Uterus (tissue), 4 donors: Measurements from ENCODE around the gene DCX. TPM values are rescaled to one million over a fixed set of nuclear protein-coding genes. Genes with fewer than 3 reads are reported as not detected.
"Not testable (repeated sequence)": the region's sequence is repeated elsewhere in the genome, so short reads cannot be mapped to it uniquely, and the experiment has no call there.

ENCODE experiments used
- DNase-seq, 2 donors: peaks; one replicate each; pipeline ENCODE4 v3.0.0-alpha.2; 2019 to 2020
- H3K27ac ChIP-seq, 2 donors: fragments of 200-600 bp; sonication (generic); 1 replicate in 1 of 2; 2 replicates in 1 of 2; pipeline ENCODE4 v1.5.1; 2016 to 2018
- H3K27me3 ChIP-seq, 2 donors: fragments of 200-600 bp; sonication (generic); one replicate each; pipeline ENCODE4 v1.5.1; 2018 to 2019; ENCODE audit warnings: control low read depth in 1 of 2
- H3K36me3 ChIP-seq, 2 donors: fragments of 200-600 bp; sonication (generic); one replicate each; pipeline ENCODE4 v1.5.1; 2019; ENCODE audit warnings: control low read depth in 1 of 2
- H3K4me1 ChIP-seq, 2 donors: fragments of 200-600 bp; sonication (generic); one replicate each; pipeline ENCODE4 v1.5.1; 2018 to 2019; ENCODE audit warnings: control low read depth in 1 of 2
- H3K4me3 ChIP-seq, 2 donors: fragments of 200-600 bp; sonication (generic); 1 replicate in 1 of 2; 2 replicates in 1 of 2; pipeline ENCODE4 v1.5.1; 2018 to 2019; ENCODE audit warnings: mild to moderate bottlenecking in 1 of 2
- H3K9me3 ChIP-seq, 2 donors: fragments of 200-600 bp; sonication (generic); one replicate each; pipeline ENCODE4 v1.5.1; 2019; ENCODE audit warnings: control low read depth in 1 of 2
- POLR2A ChIP-seq, 2 donors: fragments of 450-650 bp; IDR thresholded peaks; one replicate each; pipeline ENCODE4 v1.6.1; 2016; ENCODE audit warnings: antibody characterized with exemption in 2 of 2, mild to moderate bottlenecking in 1 of 2, moderate library complexity in 1 of 2
- intact Hi-C: fragments of 100-400 bp; cut with DNase I; formaldehyde crosslinking; loops from one replicate; pipeline ENCODE4 v1.15.1; 2023; ENCODE audit warnings: low total_unique reads
- total RNA-seq, 4 donors: library from RNA; depleted of rRNA in 3 of 4; stranded (reverse); fragments of >200 nt in 3 of 4; gene quantifications; one replicate each; pipeline versions ENCODE4 v1.1.0 to v1.2.4, GENCODE V29; 2014 to 2023
- TF ChIP-seq, protein P1 (sequence below), 4 experiments: fragments of 200-600 bp in 2 of 4; fragments of 450-650 bp in 2 of 4; sonication (generic) in 2 of 4; IDR thresholded peaks; one replicate each; pipeline ENCODE4 v1.5.1; 2016 to 2019; ENCODE audit warnings: antibody characterized with exemption in 4 of 4, mild to moderate bottlenecking in 2 of 4, moderate library complexity in 1 of 4
- donor health status: DM: yes; HTN: yes; CAD: no.

The DCX gene
- total RNA-seq, 4 donors from 2014 or later, result 2.0 to 5.5 TPM; not detected in 2

DNA sequence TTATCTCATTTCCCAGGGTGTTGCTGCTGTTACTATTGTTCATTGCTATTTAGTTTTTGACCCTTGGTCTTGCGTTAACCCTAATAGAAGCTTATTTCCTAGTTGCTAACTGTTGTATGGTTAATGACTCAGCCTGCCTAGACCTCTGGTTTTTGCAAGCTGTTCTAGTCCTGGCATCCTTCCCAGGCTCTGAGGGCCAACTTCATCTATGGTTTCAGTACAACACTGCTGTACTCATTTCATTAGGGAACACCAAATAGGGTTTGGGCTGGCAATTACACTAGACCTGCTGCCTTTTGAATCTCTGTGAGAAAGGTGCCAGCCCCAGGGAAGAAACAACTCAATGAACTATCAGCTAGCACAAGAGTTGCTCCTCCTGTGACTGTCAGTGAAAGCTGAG is 59.6 kb downstream of the DCX start:
- Histone ChIP-seq H3K9me3 (no peaks in the 10 kb centered on the region), H3K27me3 (no peaks in the 10 kb centered on the region), H3K4me3 (no peak overlapping the region), H3K4me1 (no peaks in the 10 kb centered on the region), H3K36me3 (no peaks in the 10 kb centered on the region), H3K27ac (no peak overlapping the region)
- no peak for TF ChIP-seq POLR2A (IDR thresholded peaks at IDR 0.05)
- TF ChIP-seq, protein P1, sequence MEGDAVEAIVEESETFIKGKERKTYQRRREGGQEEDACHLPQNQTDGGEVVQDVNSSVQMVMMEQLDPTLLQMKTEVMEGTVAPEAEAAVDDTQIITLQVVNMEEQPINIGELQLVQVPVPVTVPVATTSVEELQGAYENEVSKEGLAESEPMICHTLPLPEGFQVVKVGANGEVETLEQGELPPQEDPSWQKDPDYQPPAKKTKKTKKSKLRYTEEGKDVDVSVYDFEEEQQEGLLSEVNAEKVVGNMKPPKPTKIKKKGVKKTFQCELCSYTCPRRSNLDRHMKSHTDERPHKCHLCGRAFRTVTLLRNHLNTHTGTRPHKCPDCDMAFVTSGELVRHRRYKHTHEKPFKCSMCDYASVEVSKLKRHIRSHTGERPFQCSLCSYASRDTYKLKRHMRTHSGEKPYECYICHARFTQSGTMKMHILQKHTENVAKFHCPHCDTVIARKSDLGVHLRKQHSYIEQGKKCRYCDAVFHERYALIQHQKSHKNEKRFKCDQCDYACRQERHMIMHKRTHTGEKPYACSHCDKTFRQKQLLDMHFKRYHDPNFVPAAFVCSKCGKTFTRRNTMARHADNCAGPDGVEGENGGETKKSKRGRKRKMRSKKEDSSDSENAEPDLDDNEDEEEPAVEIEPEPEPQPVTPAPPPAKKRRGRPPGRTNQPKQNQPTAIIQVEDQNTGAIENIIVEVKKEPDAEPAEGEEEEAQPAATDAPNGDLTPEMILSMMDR (IDR thresholded peaks at IDR 0.05), result no peak
- peak; percentile 25 to 45 for DNase-seq
- intact Hi-C loops, result no loop called here

DNA sequence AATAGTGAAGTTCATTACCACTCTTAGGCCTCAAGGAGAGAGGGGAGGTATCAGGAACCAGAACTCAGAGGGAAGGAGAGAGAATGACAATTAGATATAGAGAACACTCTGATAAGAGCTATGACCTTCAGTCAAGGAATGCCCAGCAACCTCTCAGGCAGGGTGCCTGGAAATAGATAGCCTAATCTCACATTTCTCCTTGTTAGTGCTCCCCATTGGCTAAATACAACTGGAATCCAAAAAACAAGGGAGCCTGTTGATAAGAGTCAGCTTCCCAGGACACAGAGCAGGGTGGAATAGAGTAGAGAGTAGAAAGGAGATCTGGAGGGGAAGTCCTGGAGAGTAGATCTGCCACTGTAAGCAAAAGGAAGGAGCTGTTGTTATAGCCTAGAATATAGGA is 62.1 kb downstream of the DCX start:
- TF ChIP-seq POLR2A (IDR thresholded peaks at IDR 0.05), result no peak
- TF ChIP-seq, protein P1 (IDR thresholded peaks at IDR 0.05), result no peak
- intact Hi-C loops, result no loop called here
- H3K27ac ChIP-seq, result no peak overlapping the region
- no peaks in the 10 kb centered on the region for H3K36me3 ChIP-seq
- no peak for DNase-seq
- H3K4me3 ChIP-seq, result no peak overlapping the region
- no peaks in the 10 kb centered on the region for H3K4me1 ChIP-seq
- H3K9me3 ChIP-seq, result no peaks in the 10 kb centered on the region
- no peaks in the 10 kb centered on the region for H3K27me3 ChIP-seq

DNA sequence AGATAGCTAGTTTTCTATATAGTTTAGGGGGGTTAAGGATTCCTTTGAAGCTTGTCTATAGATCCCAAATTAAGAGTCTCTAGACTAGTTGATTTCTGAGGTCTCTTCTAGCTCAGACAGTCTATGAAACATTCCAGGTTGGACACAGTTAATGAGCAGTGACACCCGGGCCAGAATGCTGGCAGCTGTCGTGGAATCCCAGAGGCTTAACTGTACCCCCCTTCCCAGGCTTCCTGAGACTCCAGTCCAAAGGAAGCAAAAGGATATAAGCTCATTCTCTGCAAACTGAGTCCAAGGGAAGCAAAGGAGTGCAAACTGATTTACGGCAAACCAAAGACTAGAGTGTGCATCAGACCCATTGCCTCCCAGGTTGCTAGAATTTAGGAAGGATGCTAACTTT is 62.9 kb downstream of the DCX start:
- intact Hi-C loops, result no loop called here
- H3K36me3 ChIP-seq, result no peaks in the 10 kb centered on the region
- no peak for DNase-seq

DNA sequence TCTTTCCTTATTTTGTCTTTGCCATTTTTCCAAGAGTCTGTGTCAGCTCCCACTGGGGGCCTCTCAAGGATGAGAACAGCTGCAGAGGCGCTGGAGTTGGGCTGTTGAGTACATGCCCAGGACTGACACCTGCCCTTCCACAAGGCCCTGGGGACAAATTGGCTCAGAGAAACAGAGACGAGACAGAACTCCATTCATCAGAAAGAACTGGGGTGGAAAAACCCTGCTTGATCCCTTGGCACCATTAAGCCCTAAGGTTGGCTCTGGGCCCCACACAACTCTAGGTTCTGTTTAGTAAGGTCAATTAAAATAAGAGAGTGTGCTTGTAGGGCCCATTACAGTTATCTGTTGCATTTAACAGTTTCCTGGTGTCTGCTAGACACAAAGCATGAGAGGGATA is 63.6 kb downstream of the DCX start:
- Histone ChIP-seq H3K27me3 (no peaks in the 10 kb centered on the region), H3K9me3 (no peaks in the 10 kb centered on the region), H3K4me1 (no peaks in the 10 kb centered on the region), H3K27ac (no peak overlapping the region), H3K4me3 (no peak overlapping the region), H3K36me3 (no peaks in the 10 kb centered on the region)
- DNase-seq, result no peak
- TF ChIP-seq POLR2A (IDR thresholded peaks at IDR 0.05), result no peak
- TF ChIP-seq, protein P1 (IDR thresholded peaks at IDR 0.05), result no peak
- intact Hi-C loops, result no loop called here

More for the DNA sequence above, 62.9 kb downstream of the DCX start:
- no peak for TF ChIP-seq POLR2A (IDR thresholded peaks at IDR 0.05)
- TF ChIP-seq, protein P1 (IDR thresholded peaks at IDR 0.05), result no peak
- H3K4me3 ChIP-seq, result no peak overlapping the region
- H3K4me1 ChIP-seq, result no peaks in the 10 kb centered on the region
- H3K27ac ChIP-seq, result no peak overlapping the region
- no peaks in the 10 kb centered on the region for H3K27me3 ChIP-seq
- no peaks in the 10 kb centered on the region for H3K9me3 ChIP-seq

DNA sequence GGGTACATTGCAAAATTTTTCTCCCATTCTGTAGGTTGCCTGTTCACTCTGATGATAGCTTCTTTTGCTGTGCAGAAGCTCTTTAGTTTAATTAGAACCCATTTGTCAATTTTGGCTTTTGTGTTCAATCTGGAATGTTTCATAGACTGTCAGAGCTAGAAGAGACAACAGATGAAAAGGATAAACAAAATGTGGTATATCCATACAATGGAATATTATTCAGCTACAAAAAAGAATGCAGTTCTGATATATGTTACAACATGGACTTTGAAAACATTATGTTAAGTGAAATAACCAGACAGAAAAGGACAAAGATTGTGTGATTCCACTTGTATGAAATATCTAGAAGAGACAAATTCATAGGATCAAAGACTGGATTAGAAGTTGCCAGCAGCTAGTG is 65.8 kb downstream of the DCX start:
- DNase-seq, H3K36me3 ChIP-seq, H3K27me3 ChIP-seq, H3K4me3 ChIP-seq, H3K4me1 ChIP-seq, H3K9me3 ChIP-seq, H3K27ac ChIP-seq, intact Hi-C loops: not testable (repeated sequence)

DNA sequence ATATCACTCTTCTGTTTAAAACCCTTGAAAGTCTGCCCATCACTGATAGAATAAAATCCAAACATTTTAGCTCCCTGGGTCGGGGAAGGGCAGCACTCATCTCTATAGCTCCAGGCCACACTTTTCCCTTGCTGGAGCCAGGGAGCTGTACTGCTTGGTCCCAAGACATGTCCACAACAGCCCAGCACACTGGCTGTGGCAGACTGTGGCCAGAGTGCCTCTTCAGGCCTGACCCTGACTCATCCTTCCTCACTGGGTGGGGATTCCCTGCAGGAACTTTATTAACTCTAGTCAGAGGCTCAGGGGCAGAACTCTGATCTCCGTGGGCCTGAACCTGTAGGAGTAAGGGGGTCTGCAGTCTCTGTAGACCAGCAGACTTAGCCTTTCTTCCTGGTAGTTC is 71.9 kb downstream of the DCX start:
- H3K4me3 ChIP-seq, result no peak overlapping the region
- no peak for TF ChIP-seq POLR2A (IDR thresholded peaks at IDR 0.05)
- TF ChIP-seq, protein P1 (IDR thresholded peaks at IDR 0.05), result no peak
- H3K9me3 ChIP-seq, result no peaks in the 10 kb centered on the region
- H3K27ac ChIP-seq, result no peak overlapping the region
- no peaks in the 10 kb centered on the region for H3K27me3 ChIP-seq
- H3K36me3 ChIP-seq, result no peaks in the 10 kb centered on the region
- no peaks in the 10 kb centered on the region for H3K4me1 ChIP-seq
- intact Hi-C loops, result no loop called here
- DNase-seq, result no peak
